Adipocyte (in vitro differentiated cells): ENCODE measurements around the gene PSMB10.
A peak's percentile ranks its signal among the peaks of the same experiment; 100 is the strongest.
"Not testable (repeated sequence)": the region's sequence is repeated elsewhere in the genome, so short reads cannot be mapped to it uniquely, and the experiment has no call there.

ENCODE experiments used
- DNase-seq: peaks from one replicate; pipeline ENCODE4 v3.0.0-alpha.2; 2015; ENCODE audit warnings: low read depth
- H3K27me3 ChIP-seq: replicated peaks from 2 replicates; pipeline ENCODE4 v1.7.0; 2013; ENCODE audit warnings: mild to moderate bottlenecking, low read length, moderate library complexity; ENCODE audit not compliant: control insufficient read depth, insufficient read depth
- H3K36me3 ChIP-seq: 2 replicates; pipeline ENCODE4 v1.7.0; 2013; ENCODE audit warnings: low read length, mild to moderate bottlenecking, moderate library complexity; ENCODE audit not compliant: control insufficient read depth, insufficient read depth, severe bottlenecking
- H3K4me1 ChIP-seq: 2 replicates; pipeline ENCODE4 v1.7.0; 2013; ENCODE audit warnings: mild to moderate bottlenecking, low read length, moderate library complexity; ENCODE audit not compliant: control insufficient read depth, insufficient read depth
- H3K4me3 ChIP-seq: 2 replicates; pipeline ENCODE4 v1.7.0; 2013; ENCODE audit warnings: mild to moderate bottlenecking, low read length, moderate library complexity
- H3K9ac ChIP-seq: 2 replicates; pipeline ENCODE4 v1.7.0; 2013; ENCODE audit warnings: mild to moderate bottlenecking, low read length, moderate library complexity
- H3K9me3 ChIP-seq: 2 replicates; pipeline ENCODE4 v1.7.0; 2013; ENCODE audit warnings: mild to moderate bottlenecking, low read length, moderate library complexity; ENCODE audit not compliant: control insufficient read depth

PSMB10 gene

GRCh38 chr16:67917852-67918236 lies 18.8 kb downstream of the PSMB10 start:
- Histone ChIP-seq H3K27me3 (no peaks in the 10 kb centered on the region), H3K4me1 (peaks cover 19% of the 10 kb centered on the region), H3K36me3 (no peaks in the 10 kb centered on the region), H3K9me3 (no peaks in the 10 kb centered on the region), H3K4me3 (no peak overlapping the region), H3K9ac (no peak overlapping the region)
- DNase-seq, result peak; percentile 74

GRCh38 chr16:67917140-67917851 lies 19.4 kb downstream of the PSMB10 start:
- H3K27me3 ChIP-seq, result no peaks in the 10 kb centered on the region
- peaks cover under 1% of the 10 kb centered on the region for H3K36me3 ChIP-seq
- no peak overlapping the region for H3K9ac ChIP-seq
- H3K9me3 ChIP-seq, result no peaks in the 10 kb centered on the region
- DNase-seq, result peak; percentile 65
- H3K4me1 ChIP-seq, result peaks cover 19% of the 10 kb centered on the region
- H3K4me3 ChIP-seq, result no peak overlapping the region

- Histone ChIP-seq H3K4me3 (no peak overlapping the region), H3K36me3 (peaks cover 11% of the 10 kb centered on the region), H3K27me3 (no peaks in the 10 kb centered on the region), H3K4me1 (peaks cover 19% of the 10 kb centered on the region), H3K9ac (no peak overlapping the region), H3K9me3 (no peaks in the 10 kb centered on the region)
- DNase-seq, result no peak
Measured at GRCh38 chr16:67915831-67916723, 20.6 kb downstream of the PSMB10 start.

- Histone ChIP-seq H3K4me1 (peaks cover 19% of the 10 kb centered on the region), H3K36me3 (peaks cover 14% of the 10 kb centered on the region)
- not testable (repeated sequence) for DNase-seq, H3K9ac ChIP-seq, H3K9me3 ChIP-seq, H3K27me3 ChIP-seq, H3K4me3 ChIP-seq
Measured at GRCh38 chr16:67915496-67915769, 21.2 kb downstream of the PSMB10 start.

- Histone ChIP-seq H3K36me3 (peaks cover 17% of the 10 kb centered on the region), H3K27me3 (no peaks in the 10 kb centered on the region)
Measured at GRCh38 chr16:67914758-67915495, 21.7 kb downstream of the PSMB10 start.

GRCh38 chr16:67910158-67910557 lies 26.5 kb downstream of the PSMB10 start:
- Histone ChIP-seq H3K4me1 (no peaks in the 10 kb centered on the region), H3K9ac (no peak overlapping the region), H3K4me3 (no peak overlapping the region), H3K36me3 (peaks cover 31% of the 10 kb centered on the region), H3K9me3 (no peaks in the 10 kb centered on the region), H3K27me3 (no peaks in the 10 kb centered on the region)
- peak; percentile 53 for DNase-seq

More at GRCh38 chr16:67914758-67915495, 21.7 kb downstream of the PSMB10 start:
- H3K9ac ChIP-seq, result no peak overlapping the region
- H3K4me1 ChIP-seq, result peaks cover 19% of the 10 kb centered on the region
- no peak overlapping the region for H3K4me3 ChIP-seq
- H3K9me3 ChIP-seq, result no peaks in the 10 kb centered on the region
- no peak for DNase-seq

GRCh38 chr16:67909056-67909742 lies 27.5 kb downstream of the PSMB10 start:
- Histone ChIP-seq H3K9me3 (no peaks in the 10 kb centered on the region), H3K4me3 (no peak overlapping the region), H3K36me3 (peaks cover 31% of the 10 kb centered on the region), H3K9ac (no peak overlapping the region), H3K4me1 (no peaks in the 10 kb centered on the region), H3K27me3 (no peaks in the 10 kb centered on the region)
- no peak for DNase-seq

- H3K36me3 ChIP-seq, result peaks cover 38% of the 10 kb centered on the region
- H3K4me3 ChIP-seq, result no peak overlapping the region
- H3K9ac ChIP-seq, result no peak overlapping the region
- H3K27me3 ChIP-seq, result no peaks in the 10 kb centered on the region
- no peaks in the 10 kb centered on the region for H3K9me3 ChIP-seq
- DNase-seq, result no peak
- no peaks in the 10 kb centered on the region for H3K4me1 ChIP-seq
Measured at GRCh38 chr16:67907397-67908180, 29.1 kb downstream of the PSMB10 start.

GRCh38 chr16:67902831-67903230 lies 33.8 kb downstream of the PSMB10 start:
- no peak for DNase-seq

GRCh38 chr16:67901734-67902133 lies 34.9 kb downstream of the PSMB10 start:
- H3K9me3 ChIP-seq, result no peaks in the 10 kb centered on the region
- peaks cover 9% of the 10 kb centered on the region for H3K4me1 ChIP-seq
- H3K9ac ChIP-seq, result no peak overlapping the region
- no peak for DNase-seq
- H3K36me3 ChIP-seq, result peaks cover 10% of the 10 kb centered on the region
- no peak overlapping the region for H3K4me3 ChIP-seq
- H3K27me3 ChIP-seq, result no peaks in the 10 kb centered on the region

More at GRCh38 chr16:67902831-67903230, 33.8 kb downstream of the PSMB10 start:
- Histone ChIP-seq H3K27me3 (no peaks in the 10 kb centered on the region), H3K4me1 (no peaks in the 10 kb centered on the region), H3K4me3 (no peak overlapping the region), H3K9ac (no peak overlapping the region), H3K36me3 (peaks cover 10% of the 10 kb centered on the region), H3K9me3 (no peaks in the 10 kb centered on the region)
